Choroid plexus epithelial cell (primary cell): ENCODE measurements around the gene SSUH2.
A peak's percentile ranks its signal among the peaks of the same experiment; 100 is the strongest.
"Not testable (repeated sequence)": the region's sequence is repeated elsewhere in the genome, so short reads cannot be mapped to it uniquely, and the experiment has no call there.

ENCODE experiments used
- DNase-seq: peaks from one replicate; pipeline ENCODE4 v3.0.0-alpha.2; 2010; ENCODE audit warnings: low read depth
- H3K4me3 ChIP-seq: 2 replicates; pipeline ENCODE4 v1.5.1; 2011; ENCODE audit warnings: low read depth, mild to moderate bottlenecking, control low read depth, low read length, moderate library complexity
- TF ChIP-seq, protein P1 (sequence below): conservative IDR thresholded peaks from 2 replicates; pipeline ENCODE4 v1.5.1; 2011; ENCODE audit warnings: low read depth, mild to moderate bottlenecking, control low read depth, inconsistent platforms, low read length, moderate library complexity

Gene SSUH2, protein sequence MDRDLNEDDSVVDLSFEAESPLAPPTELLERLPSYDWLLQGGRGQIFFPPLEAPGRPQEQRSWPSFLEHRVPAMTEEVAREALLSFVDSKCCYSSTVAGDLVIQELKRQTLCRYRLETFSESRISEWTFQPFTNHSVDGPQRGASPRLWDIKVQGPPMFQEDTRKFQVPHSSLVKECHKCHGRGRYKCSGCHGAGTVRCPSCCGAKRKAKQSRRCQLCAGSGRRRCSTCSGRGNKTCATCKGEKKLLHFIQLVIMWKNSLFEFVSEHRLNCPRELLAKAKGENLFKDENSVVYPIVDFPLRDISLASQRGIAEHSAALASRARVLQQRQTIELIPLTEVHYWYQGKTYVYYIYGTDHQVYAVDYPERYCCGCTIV

DNA sequence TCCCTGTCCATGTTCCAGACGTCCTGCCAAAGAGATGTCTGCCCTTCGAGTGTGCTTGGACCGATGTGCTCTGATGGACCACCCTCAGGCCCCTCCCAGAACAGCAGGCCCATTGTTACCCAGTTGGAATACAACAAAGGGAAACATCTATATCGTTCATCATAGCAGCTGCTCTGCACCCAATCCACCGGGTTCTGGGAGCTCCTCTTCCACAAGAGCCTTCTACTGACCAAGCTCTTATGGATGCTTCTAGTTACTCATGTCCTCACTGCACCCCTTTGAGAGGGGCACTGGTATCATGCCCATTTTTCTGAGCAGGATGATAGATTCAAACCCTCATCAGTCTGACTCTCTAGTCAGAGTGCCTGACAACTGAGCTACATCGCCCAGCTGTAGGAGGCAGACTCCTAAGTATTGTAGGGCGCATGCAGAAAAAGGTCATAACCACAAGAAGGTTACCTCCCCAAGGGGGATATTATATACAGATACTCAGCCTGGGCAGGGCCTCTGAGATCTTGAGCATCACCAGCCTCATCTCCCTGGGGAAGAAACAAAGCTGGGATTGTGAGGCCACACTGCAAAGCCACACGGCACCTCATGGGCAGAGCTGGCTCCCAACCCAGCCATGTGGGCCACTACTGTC is at the start of gene SSUH2:
TSS of gene SSUH2 (minus strand) at position 51 of the 643 bp plus-strand sequence. CDS start at position 11, 40 bp downstream.
- TF ChIP-seq, protein P1, sequence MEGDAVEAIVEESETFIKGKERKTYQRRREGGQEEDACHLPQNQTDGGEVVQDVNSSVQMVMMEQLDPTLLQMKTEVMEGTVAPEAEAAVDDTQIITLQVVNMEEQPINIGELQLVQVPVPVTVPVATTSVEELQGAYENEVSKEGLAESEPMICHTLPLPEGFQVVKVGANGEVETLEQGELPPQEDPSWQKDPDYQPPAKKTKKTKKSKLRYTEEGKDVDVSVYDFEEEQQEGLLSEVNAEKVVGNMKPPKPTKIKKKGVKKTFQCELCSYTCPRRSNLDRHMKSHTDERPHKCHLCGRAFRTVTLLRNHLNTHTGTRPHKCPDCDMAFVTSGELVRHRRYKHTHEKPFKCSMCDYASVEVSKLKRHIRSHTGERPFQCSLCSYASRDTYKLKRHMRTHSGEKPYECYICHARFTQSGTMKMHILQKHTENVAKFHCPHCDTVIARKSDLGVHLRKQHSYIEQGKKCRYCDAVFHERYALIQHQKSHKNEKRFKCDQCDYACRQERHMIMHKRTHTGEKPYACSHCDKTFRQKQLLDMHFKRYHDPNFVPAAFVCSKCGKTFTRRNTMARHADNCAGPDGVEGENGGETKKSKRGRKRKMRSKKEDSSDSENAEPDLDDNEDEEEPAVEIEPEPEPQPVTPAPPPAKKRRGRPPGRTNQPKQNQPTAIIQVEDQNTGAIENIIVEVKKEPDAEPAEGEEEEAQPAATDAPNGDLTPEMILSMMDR, result no peak
- H3K4me3 ChIP-seq, result no peak within 1 kb of the TSS
- no peak for DNase-seq

DNA sequence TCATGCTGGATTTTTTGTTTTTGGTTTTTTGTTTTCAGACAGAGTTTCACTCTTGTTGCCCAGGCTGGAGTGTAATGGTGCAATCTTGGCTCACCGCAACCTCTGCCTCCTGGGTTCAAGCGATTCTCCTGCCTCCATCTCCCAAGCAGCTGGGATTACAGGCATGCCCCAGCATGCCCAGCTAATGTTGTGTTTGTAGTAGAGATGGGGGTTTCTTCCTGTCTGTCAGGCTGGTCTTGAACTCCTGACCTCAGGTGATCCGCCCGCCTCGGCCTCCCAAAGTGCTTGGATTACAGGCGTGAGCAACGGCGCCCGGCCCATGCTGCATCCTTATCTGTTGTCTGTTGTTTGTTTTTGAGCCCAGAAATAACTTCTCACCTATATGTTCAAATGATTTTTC is 46.7 kb upstream of the SSUH2 start:
- H3K4me3 ChIP-seq, DNase-seq: not testable (repeated sequence)

DNA sequence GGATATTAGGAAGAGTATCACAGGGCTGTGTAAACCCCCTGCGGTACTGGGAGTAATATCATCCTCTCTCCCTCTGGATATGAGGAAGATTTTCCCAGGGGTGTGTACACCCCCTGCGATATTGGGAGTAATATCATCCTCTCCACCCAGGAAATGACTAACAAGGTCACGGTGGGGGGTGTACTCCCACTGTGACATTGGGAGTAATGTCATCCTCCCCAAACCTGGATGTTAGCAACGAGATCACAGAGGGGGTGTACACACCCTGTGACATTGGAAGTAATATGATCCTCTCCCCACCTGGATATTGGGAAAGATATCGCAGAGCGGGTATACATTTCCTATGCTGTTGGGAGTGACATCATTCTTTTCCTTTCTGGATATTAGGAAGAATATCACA is 40.4 kb upstream of the SSUH2 start:
- not testable (repeated sequence) for DNase-seq, H3K4me3 ChIP-seq

DNA sequence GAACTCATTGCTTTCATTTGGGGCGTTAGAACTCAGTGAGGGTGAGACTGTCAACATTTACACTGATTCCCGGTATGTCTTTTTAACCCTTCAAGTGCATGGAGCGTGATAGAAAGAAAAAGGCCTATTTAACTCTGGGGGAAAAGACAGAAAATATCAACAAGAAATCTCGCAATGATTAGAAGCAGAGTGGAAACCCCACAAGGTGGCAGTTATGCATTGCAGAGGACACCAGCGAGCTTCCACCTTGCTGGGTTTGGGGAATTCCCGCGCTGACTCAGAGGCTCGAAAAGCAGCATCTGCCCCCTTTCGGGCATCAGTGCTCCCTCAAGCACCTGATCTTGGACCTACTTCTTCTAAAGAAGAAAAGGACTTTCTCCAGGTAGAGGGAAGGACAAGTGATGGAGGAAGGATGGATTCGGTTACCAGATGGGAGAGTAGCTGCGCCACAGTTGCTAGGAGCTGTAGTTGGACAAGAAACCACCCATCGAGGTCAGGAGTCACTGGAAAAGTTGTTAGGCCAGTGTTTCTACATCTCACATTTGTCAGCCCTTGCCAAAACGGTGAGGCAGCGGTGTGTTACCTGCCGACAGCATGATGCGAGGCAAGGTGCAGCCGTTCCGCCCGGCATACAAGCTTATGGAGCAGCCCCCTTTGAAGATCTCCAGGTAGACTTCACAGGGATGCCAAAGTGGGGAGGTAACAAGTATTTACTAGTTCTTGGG is 38.4 kb upstream of the SSUH2 start:
- TF ChIP-seq, protein P1, result peak; percentile 29
- peak; percentile 18 for DNase-seq
- H3K4me3 ChIP-seq, result not testable (repeated sequence)

DNA sequence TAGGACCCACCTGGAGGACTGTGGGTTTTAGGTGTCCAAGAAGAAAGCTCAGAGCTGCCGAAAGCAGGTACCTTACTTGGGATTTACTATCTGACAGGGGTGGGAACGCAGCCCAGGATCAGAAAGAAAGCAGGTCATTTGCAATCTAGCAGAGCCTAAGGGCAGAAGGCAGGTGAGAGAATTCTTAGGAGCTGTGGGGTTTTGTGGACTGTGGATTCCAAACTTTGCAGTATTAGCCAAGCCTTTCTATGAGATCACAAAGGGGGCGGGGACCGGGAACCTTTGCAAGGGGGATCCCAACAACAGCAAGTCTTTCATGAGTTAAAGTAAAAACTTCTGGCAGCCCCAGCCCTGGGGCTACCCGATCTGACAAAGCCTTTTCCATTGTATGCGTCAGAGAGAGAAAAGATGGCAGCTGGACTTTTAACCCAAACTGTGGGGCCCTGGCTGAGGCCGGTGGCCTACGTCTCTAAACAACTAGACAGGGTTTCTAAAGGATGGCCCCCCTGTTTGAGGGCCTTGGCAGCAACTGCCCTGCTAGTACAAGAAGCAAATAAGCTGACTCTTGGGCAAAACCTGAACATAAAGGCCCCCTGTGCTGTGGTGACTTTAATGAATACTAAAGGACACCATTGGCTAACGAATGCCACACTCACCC is 37.4 kb upstream of the SSUH2 start:
- not testable (repeated sequence) for DNase-seq, H3K4me3 ChIP-seq

DNA sequence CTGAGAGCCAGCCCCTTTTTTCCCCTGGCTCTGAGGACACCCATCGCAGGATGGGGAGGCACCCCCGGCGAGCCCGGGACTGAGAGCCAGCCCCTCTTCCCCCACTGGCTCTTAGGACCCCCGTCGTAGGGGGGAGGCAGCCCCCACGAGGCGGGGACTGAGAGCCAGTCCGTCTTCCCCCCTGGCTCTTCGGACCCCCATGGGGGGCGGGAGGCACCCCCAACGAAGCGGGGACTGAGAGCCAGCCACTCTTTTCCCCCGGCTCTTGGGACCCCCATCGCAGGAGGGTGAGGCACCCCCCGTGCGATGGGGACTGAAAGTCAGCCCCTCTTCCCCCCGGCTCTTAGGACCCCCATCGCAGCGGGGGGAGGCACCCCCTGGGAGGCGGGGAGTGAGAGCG is 36.8 kb upstream of the SSUH2 start:
- no peak for DNase-seq
- H3K4me3 ChIP-seq, result no peak overlapping the region
- TF ChIP-seq, protein P1, result no peak

DNA sequence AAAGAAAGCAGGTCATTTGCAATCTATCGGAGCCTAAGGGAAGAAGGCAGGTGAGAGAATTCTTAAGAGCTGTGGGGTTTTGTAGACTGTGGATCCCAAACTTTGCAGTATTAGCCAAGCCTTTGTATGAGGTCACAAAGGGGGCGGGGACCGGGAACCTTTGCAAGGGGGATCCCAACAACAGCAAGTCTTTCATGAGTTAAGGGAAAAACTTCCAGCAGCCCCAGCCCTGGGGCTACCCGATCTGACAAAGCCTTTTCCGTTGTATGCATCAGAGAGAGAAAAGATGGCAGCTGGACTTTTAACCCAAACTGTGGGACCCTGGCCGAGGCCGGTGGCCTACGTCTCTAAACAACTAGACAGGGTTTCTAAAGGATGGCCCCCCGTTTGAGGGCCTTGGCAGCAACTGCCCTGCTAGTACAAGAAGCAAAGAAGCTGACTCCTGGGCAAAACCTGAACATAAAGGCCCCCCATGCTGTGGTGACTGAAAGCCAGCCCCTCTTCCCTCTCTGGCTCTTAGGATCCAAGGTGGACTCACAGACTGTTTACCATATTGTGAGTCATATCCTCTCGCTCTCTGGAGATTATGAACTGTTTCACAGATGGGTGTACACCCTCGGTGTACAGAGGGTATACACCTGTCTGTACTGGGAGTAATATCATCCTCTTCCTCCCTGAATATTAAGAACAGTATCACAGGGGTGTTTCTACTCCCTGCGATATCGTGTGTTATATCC is 35.4 kb upstream of the SSUH2 start:
- H3K4me3 ChIP-seq, result not testable (repeated sequence)
- DNase-seq, result peak; percentile 27

DNA sequence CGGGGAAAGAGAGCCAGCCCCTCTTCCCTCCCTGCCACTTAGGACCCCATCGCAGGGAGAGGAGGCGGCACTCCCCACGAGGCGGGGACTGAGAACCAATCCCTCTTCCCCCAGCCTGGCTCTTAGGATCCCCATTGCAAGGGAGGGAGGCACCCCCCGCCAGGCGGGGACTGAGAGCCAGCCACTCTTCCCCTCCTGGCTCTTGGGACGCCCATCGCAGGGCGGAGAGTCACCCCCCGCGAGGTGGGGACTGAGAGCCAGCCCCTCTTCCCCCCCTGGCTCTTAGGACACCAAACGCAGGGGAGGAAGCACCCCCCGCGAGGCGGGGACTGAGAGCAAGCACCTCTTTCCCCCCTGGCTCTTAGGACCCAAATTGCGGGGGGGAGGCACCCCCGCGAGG is 34.2 kb upstream of the SSUH2 start:
- DNase-seq, result no peak
- H3K4me3 ChIP-seq, result no peak overlapping the region
- TF ChIP-seq, protein P1, result no peak

DNA sequence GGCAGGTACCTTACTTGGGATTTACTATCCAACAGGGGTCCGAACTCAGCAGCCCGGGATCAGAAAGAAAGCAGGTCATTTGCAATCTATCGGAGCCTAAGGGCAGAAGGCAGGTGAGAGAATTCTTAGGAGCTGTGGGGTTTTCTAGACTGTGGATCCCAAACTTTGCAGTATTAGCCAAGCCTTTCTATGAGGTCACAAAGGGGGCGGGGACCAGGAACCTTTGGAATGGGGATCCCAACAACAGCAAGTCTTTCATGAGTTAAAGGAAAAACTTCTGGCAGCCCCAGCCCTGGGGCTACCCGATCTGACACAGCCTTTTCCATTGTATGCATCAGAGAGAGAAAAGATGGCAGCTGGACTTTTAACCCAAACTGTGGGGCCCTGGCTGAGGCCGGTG is 32.7 kb upstream of the SSUH2 start:
- DNase-seq, H3K4me3 ChIP-seq: not testable (repeated sequence)

DNA sequence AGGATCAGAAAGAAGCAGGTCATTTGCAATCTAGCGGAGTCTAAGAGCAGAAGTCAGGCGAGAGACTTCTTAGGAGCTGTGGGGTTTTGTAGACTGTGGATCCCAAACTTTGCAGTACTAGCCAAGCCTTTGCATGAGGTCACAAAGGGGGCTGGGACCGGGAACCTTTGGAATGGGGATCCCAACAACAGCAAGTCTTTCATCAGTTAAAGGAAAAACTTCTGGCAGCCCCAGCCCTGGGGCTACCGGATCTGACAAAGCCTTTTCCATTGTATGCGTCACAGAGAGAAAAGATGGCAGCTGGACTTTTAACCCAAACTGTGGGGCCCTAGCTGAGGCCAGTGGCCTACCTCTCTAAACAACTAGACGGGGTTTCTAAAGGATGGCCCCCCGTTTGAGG is 31.0 kb upstream of the SSUH2 start:
- not testable (repeated sequence) for DNase-seq, H3K4me3 ChIP-seq
